Femur (tissue), 1 donor: ENCODE results near the gene KRI1.
"Not testable (repeated sequence)": the region's sequence is repeated elsewhere in the genome, so short reads cannot be mapped to it uniquely, and the experiment has no call there.

ENCODE experiments used
- DNase-seq: peaks from one replicate; pipeline ENCODE4 v3.0.0-alpha.2; 2017

Gene KRI1

DNA sequence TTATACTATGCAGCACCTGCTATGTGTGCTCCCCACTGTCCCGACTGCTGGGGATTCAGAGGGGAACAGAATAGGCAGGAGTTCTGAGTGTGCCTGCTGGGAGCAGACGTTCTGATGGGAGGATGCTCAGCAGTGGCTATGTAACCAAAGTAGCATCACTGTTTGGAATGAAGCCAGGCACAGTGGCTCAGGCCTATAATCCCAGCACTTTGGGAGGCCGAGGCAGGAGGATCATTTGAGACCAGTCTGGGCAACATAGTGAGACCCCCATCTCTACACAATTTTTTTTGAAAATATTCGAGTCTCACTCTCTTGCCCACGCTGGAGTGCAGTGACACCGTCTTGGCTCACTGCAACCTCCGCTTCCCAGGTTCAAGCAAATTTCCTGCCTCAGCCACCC lies 16.1 kb downstream of the KRI1 start:
- DNase-seq = no peak

DNA sequence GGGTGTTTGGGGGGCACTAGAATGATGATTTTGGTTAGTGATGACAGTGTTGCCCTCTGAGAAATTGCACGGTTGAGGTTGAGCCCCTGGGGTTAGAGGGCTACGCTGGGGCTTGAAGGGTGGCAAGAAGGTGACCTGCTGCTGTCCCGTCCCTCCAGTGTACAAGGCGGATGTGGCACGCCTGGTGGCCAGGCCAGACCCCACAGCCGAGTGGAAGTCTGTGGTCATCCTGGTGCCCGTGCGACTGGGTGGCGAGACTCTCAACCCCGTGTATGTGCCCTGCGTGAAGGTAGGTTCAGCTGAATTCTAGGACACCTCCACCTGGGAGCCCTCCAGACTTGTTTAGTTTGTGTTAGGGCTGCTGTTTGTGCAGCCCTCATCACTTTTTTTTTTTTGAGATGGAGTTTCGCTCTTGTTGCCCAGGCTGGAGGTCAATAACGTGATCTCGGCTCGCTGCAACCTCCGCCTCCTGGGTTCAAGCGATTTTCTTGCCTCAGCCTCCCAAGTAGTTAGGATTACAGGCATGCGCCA lies 17.0 kb downstream of the KRI1 start:
- no peak for DNase-seq

DNA sequence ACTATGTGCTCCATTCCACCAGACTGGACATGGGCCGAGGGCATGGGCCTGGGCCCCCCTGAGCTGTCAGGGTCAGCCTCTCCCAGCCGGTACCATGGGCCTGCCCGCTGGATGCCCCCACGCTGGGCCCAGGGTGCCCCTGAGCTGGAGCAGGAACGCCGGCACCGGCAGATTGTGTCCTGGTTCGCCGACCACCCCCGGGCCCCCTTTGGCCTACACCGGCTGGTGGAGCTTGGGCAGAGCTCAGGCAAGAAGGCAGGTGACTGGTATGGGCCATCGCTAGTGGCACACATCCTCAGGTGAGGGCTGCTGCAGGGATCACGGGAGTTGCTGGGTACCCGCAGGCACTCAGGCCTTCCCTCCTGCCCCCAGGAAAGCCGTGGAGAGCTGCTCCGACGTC lies 19.0 kb downstream of the KRI1 start:
- no peak for DNase-seq

DNA sequence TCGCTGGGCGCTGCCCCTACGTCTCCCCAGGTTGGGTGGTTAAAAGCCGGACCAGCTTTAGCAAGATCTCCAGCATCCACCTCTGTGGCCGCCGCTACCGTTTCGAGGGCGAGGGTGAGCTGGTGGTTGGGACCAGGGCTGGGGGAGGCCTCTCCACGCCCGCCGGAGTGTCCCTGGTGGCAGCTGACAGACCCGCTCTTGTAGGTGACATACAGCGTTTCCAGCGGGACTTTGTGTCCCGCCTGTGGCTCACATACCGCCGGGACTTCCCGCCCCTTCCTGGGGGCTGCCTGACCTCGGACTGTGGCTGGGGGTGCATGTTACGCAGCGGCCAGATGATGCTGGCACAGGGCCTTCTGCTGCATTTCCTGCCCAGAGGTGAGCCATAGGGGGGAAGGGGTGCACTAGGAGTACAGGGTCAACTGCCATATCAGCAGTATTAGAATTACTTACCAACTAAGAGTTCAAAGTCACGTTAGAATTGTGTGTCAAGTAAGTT lies 21.0 kb downstream of the KRI1 start:
- DNase-seq = no peak

DNA sequence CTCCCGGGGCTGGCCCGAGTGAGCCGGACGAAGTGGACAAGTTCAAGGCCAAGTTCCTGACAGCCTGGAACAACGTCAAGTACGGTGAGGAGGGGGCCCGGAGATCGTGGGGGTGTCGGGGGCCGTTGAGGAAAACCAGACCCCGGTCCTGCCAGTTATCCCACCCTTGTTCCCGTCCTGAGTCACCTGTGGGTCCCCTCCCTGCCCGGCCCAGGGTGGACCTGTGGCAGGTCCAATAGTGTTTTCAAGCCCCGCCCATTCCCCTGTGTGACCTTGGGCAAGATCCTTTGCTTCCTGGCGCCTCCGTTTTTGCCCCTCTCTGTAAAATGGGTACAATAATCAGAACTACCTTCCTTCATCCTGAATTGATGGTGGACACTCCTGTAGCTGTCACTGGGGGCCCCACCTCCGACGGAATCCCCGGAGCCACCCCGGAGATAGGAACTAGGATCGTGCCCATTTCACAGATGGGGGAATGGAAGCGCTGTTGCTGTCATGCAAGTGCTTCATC lies 21.5 kb downstream of the KRI1 start:
- DNase-seq = peak; percentile 35

DNA sequence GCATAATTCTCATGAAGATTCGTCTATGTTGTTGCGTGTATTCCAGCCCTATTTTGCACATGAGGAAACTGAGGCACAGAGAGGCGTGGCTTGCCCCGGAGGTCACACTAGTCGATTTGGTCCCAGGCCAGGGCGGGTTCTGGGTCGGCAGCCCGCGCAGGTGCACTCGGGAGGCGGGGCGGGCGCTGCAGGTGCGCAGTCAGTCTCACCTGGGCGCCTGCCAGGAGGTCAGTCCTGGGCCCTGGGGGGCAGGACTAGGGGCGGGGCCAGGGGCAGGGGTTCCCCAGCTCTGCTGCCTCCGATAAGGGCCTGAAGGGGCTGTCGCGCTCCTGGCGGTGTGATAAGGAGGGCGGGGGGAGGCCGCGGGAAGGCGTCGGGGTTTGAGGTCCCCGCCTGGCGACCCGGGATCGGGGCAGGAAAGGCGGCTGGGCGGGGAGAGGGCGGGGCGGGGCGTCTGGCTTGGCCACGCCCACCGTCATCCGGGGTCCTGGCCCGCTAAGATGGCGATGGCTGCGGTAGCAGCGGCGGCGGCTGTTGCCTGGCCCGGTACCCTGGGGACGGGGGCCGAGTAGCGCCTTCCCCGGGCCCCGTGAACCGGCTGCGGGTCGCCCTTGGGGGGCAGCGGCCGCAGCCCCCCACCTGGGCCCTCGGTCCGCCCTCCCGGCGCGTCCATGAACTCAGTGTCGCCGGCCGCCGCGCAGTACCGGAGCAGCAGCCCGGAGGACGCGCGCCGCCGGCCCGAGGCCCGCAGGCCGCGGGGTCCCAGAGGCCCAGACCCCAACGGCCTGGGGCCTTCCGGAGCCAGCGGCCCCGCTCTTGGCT lies 22.2 kb downstream of the KRI1 start, which contains the start of gene ATG4D:
Gene ATG4D (plus strand): TSS at position 485 of the 822 bp plus-strand sequence. CDS start 187 bp downstream, at position 672.
- DNase-seq = peak; percentile 90

DNA sequence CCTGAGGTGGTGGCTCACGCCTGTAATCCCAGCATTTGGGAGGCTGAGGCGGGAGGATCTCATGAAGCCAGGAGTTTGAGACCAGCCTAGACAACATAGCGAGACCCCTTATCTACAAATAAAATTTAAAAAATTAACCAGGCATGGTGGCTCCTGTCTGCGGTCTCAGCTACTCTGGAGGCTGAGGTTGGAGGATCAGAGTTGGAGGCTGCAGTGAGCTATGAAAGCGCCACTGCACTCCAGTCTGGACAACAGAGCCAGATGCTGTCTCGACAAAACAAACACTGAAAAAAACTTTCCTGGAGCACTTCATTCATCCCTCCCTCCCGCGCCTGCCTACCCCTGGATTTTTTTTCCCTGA lies 22.8 kb downstream of the KRI1 start:
- no peak for DNase-seq

DNA sequence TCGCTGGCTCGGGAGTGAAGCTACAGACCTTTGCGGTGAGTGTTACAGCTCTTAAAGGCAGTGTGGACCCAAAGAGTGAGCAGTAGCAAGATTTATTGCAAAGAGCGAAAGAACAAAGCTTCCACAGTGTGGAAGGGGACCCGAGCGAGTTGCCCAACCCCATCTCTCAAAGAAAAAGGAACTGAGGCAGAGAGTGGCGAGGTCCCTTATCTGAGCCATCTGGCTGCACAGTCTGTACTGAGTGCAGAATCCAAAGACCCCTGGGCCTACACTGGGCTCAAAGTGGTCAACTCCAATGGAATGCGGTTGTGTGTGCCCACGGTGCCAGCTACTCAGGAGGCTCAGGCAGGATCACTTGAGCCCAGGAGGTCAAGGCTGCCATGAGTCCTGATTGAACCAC lies 26.8 kb downstream of the KRI1 start:
- not testable (repeated sequence) for DNase-seq

DNA sequence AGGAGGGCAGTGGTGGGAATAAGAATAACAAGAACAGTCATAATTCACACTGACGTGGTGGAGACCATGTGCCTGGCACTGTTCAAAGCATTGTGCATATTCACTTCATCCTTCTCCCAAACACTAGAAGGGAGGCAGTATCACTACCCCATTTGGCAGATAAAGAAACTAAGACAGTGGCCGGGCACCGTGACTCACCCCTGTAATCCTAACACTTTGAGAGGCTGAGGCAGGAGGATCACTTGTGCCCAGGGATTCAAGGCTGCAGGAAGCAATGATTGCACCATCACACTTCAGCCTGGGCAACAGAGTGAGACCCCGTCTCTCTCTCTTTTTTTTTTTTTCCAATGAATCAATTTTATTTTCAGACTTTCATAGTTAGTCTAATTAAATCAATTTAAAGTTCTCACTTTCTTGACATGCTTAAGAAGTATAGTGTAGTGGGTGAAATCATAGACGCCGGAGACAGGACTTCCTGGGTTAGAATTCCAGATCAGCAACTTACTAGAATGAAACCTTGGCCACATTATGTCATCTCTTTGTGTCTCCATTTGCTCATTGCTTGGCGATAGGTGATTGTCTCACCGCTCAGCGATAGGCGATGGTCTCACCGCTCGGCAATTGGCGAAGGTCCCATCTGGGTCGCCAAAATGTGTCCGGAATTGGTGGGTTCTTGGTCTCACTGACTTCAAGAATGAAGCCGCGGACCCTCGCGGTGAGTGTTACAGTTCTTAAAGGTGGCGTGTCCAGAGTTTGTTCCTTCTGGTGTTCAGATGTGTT lies 27.4 kb downstream of the KRI1 start:
- no peak for DNase-seq

DNA sequence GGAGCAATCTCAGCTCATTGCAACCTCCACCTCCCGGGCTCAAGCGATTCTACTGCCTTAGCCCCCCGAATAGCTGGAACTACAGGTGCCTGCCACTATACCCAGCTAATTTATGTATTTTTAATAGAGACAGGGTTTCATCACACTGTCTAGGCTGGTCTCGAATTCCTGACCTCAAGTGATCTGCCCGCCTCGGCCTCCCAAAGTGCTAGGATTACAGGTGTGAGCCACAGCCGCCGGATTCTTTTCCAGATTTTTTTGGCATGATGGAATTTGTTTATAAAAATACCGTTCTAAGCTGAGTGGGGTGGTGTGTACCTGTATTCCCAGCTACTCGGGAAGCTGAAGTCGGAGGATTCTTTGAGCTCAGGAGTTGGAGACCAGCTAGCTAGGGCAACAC lies 28.1 kb downstream of the KRI1 start:
- DNase-seq = no peak

DNA sequence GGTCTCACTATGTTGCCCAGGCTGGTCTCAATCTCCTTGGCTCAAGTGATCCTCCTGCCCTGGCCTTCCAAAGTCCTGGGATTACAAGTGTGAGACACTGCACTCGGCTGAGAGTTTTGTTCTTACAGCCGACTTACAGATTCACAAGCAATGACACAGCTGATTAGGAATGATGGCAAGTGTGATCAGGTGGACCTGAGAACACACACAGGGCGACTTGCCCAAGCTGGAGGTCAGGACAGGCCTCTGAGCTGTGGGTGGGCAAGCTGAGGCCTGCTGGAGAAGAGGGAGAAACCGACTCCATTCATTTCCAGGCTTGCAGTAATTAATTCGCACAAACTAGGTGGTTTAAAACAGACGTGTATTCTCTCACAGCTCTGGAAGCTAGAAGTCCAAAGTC lies 30.2 kb downstream of the KRI1 start:
- no peak for DNase-seq

DNA sequence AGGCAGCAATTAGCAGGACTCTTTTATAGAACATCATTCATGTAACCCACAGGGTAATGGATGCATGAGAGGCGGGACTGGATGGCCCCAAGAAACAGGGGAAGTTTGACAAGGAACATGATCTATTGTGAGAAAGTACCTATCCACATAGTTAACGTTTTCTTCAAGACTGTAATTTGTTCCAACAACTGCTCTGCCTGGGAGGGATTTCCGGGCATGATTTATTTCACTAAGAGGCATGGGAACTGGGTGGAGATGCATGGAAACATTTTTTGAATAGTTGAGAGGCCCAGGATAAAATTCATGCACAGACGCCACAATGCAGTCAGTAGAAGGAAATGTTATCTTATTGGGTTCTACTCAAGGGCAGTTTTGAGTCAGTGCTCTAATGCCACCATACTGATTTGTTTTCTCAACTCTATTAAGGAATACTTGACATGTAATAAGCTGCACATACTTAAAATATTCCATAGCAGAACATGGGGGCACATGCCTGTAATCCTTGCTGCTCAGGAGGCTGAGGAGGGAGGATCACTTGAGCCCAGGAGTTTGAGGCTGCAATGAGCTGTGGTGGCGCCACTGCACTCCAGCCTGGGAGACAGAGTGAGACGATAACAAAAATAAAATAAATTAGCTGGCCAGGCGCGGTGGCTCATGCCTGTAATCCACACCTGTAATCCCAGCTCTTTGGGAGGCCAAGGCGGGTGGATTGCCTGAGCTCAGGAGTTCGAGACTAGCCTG lies 32.0 kb downstream of the KRI1 start:
- no peak for DNase-seq

DNA sequence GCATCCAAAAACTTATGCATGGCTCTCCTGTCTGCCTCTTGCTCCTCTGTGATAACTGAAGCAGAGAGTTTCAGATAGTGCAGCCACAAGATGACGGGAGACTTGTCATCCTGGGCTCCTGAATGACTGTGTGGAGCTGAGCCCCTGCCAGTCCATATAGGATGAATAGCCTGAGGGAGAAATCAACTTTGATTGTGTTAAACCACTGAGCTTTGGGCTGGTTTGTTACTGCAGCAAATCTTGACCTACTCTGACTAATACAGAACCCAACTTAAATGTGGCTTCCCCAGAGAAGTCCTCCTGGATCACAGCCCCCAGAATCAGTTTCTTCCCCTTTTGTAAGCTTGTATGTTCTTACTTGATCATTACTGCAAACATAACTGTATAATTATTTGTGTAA lies 33.4 kb downstream of the KRI1 start:
- no peak for DNase-seq

DNA sequence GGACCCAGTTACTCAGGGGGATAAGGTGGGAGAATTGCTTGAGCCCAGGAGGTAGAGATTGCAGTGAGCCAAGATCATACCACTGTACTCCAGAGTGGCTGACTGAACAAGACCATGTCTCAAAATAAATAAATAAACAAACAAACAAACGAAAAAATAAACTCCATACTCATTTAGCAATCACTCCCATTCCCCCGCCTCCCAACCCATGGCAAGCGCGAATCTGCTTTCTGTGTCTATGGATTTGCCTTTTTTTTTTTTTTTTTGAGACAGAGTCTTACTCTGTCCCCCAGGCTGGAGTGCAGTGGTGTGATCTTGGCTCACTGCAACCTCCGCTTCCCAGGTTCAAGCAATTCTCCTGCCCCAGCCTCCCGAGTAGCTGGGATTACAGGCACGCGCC lies 38.9 kb downstream of the KRI1 start:
- not testable (repeated sequence) for DNase-seq

DNA sequence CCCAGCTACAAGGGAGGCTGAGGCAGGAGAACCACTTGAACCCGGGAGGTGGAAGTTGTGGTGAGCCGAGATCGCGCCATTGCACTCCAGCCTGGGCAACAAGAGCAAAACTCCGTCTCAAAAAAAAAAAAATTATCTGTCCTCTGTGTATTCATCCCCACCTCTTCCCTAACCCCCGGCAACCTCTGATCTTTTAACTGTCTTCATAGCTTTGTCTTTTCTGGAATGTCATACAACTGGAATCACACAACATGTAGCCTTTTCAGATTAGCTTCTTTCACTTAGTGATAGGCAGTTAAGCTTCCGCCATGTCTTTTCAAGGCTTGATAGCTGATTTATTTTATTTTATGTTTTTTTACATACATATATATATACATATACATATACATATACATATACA lies 40.2 kb downstream of the KRI1 start:
- DNase-seq = no peak

DNA sequence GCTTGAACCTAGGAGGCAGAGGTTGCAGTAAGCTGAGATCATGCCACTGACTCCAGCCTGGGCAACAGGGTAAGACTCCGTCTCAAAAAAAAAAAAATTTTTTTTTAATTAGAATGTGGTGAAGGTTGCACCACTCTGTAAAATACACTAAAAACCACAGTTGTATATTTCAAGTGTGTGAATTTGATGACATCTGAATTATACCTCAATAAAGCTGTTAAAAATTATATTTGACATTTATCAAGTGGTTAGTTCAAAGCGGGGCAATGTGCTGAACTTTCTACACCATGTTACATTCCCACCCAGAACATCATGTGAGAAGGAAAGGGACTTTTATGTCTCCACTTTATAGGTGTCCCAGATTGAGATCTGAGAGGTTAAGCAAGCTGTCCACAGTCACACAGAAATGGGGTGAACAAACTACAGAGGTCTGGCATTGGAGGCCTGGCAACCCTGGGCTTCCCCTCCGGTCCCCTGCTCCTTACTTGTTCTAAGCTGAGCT lies 42.6 kb downstream of the KRI1 start:
- DNase-seq = no peak

DNA sequence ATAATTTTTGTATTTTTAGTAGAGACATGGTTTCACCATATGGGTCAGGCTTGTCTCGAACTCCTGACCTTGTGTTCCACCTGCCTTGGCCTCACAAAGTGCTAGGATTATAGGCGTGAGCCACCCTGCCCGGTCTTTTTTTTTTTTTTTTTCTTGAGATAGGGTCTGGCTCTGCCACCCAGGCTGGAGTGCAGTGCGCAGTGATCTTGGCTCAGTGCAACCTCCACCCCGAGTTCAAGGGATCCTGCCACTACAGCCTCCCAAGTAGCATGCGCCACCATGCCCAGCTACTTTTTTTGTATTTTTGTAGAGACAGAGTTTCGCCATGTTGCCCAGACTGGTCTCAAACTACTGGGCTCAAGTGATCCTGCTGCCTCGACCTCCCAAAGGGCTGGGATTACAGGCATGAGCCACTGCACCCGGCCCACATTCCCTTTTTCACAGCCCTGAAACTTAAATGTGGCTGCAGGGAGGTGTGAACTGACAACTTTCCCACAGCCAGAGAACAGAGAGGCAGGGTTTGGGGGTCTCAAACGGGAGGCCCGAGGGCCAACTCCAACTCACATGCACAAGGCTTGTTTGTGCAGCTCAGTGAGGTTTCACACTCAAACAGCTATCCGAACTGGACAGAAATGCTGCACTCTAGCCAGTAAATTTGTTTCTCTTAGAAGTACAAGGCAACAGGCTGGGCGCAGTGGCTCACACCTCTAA lies 44.2 kb downstream of the KRI1 start:
- DNase-seq = no peak

DNA sequence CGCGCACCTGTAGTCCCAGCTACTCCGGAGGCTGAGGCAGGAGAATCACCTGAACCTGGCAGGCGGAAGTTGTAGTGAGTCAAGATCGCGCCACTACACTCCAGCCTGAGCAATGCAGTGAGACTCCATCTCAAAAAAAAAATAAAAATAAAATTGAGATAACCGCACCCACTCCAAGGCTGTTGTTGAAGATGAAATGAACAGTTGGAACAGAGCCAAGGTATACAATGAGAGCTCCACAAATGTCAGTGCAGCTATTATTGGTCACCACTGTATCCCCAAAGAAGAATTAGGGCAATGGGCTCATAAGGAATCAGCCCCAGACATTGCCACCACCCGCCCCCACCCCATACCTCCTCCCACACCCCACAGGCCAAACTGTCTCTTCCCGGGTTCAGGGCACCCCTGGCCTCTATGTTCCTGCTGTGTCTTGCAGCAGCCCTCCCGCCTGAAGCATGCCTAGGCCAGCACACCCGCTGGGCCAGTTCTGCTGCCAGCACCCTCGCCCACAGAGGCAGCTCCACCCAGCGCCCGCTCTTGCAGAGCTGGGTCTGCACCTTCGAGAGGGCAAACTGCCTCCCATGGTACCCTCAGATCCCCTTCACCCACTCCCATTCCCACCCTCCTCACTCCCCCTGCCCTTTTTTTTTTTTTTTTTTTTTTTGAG lies 45.0 kb downstream of the KRI1 start:
- no peak for DNase-seq

DNA sequence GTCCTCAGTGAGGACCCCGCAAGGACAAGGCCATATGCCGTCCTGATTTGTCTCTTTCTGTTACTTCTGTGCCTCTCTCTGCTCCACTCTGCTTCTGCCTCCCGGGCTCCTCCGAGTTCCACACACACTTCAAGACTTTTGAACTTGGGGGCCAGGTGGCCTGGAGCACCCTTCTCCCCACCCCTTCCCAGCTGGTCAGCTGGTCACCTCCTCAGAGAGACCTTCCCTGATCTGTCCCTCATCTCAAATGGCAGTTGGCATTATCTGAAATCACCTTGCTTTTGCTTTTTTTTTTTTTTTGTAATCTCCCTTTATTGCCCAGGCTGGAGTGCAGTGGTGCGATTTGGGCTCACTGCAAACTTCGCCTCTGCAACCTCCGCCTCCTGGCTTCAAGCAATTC lies 46.4 kb downstream of the KRI1 start:
- no peak for DNase-seq

DNA sequence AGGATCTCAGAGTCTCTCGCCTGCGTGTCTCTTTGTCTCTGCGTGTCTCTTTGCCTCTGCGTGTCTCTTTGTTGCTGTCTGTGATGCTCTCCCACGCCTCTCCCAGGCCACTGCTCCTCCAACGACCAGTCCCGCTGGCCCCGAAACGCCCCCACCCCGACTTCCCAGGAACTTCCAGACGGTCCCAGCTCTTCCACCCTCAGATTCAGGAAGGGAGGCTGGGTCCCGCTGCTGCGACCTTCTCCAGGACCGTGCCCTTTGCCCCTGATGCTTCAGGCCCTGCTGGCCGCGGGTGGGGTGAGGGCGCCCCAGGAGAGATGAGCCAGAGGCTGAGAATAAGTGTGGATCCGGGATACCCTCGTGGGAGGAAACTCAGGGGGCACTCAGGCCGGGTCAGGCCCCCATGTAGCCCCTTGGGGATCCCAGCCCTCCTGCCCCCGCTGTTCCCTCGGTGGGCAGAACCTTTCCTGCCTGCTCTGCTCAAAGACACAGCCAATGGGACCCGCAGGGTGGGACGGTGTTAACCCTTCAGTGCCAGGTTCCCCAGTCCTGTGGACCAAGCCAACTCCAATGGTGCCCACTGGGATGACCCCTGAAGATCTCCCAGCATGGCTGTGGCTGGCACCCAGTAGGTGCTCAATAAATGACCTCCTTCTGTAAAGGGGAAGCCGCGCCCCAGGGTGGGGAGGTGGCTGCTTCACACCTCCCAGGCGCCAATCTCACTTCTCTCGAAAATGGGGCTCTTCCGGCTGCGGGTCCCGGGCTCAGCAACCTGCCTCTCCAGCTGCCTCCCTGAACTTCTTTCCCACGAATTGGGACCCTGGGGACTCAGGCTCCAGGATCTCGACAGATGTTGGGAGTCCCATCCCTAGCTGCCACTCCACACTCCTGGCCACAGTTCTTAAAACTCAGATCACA lies 47.1 kb downstream of the KRI1 start:
- DNase-seq = no peak
